ENCODE results near the gene RAD51B.

DNA sequence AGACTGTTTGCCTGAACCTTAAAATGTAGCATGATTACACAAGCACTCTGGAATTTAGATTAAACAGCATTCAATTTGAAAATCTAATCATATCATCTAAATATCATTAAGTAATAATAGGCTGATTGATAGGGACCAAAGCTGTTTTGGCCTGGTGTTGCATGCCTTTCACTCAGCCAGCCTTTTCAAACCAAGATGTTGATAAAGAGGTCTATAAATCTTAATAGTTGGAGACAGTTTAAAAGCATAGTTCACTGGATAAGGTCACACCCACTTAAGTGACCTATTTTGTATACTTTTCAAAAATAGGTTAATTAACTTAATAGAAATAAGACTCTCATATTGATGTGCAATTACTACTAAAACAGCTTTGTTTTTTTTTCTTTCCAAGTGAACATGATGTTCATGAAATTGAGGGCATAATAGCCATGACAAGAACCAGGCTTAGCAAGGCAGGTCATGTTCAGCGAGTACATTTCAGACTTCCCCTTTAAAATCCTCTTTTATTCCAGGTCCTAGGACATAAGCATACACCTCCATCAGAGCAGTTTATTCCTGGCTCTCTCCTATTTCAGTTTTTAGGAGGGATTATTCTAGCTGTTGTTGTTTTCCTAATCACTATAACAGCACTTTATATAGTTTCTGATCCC is 349.0 kb downstream of the RAD51B start:
- TF ChIP-seq, protein P1, sequence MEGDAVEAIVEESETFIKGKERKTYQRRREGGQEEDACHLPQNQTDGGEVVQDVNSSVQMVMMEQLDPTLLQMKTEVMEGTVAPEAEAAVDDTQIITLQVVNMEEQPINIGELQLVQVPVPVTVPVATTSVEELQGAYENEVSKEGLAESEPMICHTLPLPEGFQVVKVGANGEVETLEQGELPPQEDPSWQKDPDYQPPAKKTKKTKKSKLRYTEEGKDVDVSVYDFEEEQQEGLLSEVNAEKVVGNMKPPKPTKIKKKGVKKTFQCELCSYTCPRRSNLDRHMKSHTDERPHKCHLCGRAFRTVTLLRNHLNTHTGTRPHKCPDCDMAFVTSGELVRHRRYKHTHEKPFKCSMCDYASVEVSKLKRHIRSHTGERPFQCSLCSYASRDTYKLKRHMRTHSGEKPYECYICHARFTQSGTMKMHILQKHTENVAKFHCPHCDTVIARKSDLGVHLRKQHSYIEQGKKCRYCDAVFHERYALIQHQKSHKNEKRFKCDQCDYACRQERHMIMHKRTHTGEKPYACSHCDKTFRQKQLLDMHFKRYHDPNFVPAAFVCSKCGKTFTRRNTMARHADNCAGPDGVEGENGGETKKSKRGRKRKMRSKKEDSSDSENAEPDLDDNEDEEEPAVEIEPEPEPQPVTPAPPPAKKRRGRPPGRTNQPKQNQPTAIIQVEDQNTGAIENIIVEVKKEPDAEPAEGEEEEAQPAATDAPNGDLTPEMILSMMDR (IDR thresholded peaks at IDR 0.05): no peak
- TF ChIP-seq POLR2A (IDR thresholded peaks at IDR 0.05) (no peak), EP300 (IDR thresholded peaks at IDR 0.05) (no peak), POLR2AphosphoS5 (IDR thresholded peaks at IDR 0.05) (no peak)

Measured in upper lobe of left lung (tissue), 4 donors.